Stimulated activated CD4-positive, alpha-beta T cell treated with anti-CD3 and anti-CD28 coated beads, Interleukin-2, amount 100 ng/mL, for 4 hours (primary cell): Measurements from ENCODE around the gene MYT1.

Source experiments
- DNase-seq: peaks from one replicate; pipeline ENCODE4 v3.0.0-alpha.2; 2020; ENCODE audit warnings: low read depth

Gene MYT1

GRCh38 chr20:64217539-64218221 is 53.4 kb downstream of the MYT1 start:
- DNase-seq = no peak

GRCh38 chr20:64219202-64219601 is 55.0 kb downstream of the MYT1 start:
- DNase-seq = no peak

GRCh38 chr20:64219730-64220129 is 55.5 kb downstream of the MYT1 start:
- DNase-seq = no peak

GRCh38 chr20:64220420-64220819 is 56.2 kb downstream of the MYT1 start:
- no peak for DNase-seq

DNA sequence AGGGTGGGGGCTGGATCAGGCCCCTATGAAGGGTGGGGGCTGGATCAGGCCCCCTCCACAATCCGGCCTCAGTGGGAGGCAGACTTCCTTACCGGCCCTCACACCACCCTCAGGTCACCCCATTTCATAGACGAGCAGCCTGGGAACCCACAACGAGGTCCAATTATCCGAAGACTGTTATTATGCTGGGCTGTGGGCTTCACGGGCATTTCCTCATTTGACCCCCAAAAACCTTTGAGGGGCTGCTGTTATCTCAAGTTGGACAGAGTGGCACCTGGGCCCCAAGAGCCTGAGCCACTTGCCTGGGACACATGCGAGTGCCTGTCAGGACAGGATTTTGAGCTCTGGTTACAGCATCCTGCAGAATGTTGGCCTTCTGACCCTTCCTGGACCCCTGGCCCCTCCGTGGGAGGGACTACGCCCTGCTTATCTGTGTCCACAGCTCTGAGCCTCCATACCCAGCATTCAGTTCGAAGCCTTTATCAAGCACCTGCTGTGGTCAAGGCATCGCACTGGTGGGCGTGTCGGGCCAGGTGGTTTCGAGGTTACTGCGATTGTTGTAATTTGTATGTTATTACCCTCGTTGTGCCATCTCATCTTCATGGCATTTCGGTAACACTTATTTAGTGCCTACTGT is 56.8 kb downstream of the MYT1 start:
- no peak for DNase-seq

DNA sequence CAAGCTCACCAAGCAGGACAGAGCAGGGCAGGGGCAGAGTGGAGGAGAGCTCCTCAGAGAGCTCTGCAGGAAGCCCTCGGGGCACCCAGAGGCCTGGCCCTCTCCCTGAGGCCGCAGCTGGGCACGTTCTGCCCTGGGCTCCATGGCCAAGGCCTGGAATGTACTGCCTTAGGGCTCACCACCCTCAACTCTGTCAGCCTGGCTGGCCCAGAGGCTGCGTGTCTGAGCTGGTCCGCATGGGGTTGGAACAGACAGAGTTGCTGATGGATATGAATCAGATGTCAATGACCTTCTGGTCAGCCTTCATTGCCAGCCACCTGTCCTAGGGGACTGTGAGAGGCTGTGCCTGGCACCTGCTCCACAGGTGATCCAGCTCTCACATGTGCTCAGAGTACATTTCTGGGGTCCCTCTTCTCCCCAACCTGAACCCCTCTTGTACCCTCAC is 58.1 kb downstream of the MYT1 start:
- DNase-seq = no peak

- DNase-seq = no peak
Measured at GRCh38 chr20:64222851-64223525, 58.7 kb downstream of the MYT1 start.

DNA sequence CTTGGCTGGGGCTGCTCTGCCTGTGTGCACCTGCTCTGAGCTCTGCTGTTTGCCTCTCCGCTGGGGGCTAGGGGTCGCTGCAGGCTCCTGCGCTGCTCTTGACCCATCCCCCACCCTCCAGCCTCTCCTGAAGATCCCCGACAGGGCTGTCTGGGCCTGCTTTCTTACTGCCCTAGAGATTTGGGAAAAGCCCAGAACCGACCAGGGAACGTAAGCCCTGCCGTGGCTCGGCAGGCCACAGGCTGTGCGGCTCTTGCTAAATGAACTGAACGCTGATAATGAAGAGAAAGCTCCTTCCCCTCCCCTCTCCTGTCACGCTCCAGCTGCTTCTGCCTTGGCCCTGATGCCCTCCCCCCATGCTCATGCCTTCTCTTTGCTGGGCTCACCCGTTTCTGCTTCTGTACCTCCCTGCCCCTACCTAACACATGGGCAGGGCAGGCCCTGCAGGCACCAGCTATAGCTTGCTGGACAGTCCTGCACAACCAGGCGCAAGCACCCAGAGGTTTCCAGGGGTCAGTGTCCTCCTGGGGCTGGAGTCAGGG is 59.3 kb downstream of the MYT1 start:
- DNase-seq = no peak

DNA sequence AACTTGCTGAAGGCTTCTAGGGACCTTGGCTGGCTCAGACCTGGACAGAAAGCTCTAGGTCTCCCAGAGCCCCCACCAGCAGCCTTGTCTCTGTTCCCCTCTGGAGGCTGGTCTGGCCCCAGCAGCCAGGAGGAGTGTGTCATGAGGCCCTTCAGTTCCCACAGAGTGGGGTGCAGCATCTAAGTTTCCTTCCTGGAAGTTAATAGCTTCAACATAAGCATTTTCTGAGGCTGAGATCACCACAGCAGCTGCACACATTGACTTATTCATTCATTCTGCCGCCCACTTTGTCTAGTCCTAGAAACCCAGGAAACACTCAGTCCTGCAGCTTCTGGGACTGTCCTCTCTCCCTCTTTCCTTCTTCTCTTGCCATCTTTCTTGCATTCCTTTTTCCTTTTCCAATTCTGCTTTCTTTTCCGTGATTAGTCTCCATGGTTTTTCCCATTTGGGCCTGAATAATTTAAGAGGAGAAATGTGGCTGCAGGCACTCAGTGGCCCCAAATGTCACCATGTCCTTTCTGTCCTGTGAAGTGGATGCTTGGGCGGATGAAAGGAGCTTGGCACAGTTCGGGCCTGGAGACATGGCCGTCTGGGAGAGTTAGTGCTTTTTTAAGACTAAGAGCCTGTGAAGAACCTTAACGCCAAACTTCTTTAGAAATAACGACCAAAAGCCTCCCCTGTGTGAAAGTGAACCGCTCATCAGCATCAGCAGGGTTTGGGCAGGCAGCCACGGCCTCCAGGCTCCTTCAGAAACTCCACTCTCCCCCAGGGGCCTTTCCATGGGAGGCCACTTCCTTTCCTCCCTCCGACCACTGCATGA is 60.3 kb downstream of the MYT1 start:
- no peak for DNase-seq

DNA sequence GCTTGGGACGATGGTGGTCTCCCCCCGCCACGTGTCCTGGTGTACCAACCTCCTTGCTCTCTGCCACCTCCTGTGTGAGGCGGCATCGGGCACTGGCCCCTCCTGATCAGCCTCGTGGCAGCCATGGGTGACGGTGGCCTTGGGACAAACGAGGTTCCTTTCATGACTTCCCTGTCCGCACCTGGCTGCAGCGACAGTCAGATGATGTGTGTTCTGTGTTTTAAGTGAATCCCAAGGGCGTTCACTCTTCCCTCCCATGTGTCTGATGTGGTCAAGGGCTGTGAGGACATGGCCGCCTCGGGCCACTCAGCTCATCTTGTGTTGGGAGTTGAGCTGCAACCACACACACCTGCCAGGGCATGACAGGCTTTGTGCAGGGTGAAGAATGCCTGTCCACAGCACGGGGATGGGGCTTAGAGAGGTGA is 60.9 kb downstream of the MYT1 start:
- DNase-seq = no peak

GRCh38 chr20:64225828-64226598 is 61.8 kb downstream of the MYT1 start:
- DNase-seq = no peak

GRCh38 chr20:64226686-64227580 is 62.7 kb downstream of the MYT1 start:
- DNase-seq = no peak

DNA sequence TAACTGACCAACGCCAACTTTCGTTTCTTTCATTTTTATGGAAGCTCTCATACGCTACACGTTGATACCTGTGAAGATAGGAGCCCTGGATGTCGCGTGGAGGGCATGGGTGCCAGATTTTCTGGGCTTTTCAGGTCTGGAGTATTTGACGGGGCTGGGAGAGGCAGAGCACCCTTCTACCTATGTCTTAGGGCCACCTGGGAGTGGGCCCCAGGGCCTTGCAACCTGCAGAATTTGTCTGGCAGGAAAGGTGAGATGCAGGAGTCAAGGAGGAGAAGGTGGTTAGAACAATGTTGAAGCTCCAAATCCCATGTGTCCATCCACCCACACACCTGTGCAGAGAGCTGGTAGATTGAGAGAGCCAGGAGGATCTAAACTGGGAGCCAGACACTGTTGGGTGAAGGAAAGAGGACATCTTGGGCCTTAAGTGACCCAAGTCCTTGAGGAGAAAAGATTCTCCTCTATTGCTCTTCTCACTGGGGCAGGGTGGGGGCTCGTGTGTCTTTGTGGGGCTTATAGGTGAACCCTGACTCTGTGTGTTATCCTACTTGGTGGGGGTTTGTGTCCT is 63.9 kb downstream of the MYT1 start:
- no peak for DNase-seq

GRCh38 chr20:64228751-64229506 is 64.7 kb downstream of the MYT1 start:
- DNase-seq = no peak

DNA sequence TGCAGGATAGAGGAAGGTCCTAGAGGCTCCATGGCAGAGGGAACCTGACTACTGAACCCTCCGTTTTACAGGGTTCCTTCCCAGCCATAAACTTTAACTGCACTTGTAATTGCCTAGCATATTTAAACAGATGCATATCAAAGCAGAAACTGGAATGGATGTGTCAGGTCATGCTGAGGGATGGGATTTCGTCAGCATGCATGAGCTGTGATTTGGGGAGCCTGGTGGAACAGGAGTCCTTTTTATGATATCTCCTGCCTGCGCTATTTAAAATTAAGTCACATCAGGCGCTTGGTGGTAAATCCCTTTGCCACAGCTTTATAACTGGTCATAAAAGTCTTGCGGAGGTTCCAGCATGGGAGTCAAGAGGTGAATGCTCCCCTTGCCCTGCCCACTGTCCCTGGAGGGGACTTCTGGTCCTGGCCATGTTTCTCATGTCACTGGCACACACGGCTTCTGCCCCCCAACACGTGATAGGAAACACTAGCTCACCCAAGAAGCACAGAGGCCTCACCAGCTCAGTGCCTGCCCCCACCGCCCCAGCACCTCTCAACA is 65.3 kb downstream of the MYT1 start:
- no peak for DNase-seq

DNA sequence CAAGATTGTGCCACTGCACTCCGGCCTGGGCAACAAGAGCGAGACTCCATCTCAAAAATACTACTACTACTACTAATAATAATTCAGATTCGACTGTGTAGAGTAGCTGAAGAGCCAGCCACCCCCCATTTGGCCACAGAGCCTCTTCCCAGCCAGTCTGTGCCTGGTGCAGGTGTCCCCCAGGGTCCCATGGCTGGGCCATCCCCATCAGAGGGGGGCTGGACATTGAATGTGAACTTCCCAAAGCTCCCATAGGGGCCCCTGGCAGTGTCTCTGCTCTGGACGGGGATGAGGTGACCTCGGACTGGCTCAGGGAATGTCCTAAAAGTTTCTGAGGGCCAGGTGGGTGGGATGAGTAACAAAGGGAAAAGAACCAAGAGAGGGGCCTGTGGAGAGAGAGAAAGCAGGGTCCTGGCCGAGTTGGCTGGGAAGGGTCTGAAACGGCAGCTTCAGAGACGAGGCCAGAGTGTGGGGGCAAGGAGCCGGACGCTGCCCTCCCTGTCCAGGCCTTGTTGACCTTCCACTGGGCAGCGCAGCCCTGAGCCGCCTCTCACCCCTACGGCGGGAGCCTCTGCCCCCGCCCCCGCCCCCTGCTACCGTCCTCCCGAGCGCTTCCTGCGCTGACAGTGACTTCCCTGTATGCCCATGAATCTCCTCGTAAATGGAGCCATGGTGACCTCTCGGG is 66.4 kb downstream of the MYT1 start:
- DNase-seq = no peak

GRCh38 chr20:64231621-64232550 is 67.6 kb downstream of the MYT1 start:
- no peak for DNase-seq
